Stomach (tissue), 9 donors: ENCODE results near the gene KIAA0513. TPM values are rescaled to one million over a fixed set of nuclear protein-coding genes. Genes with fewer than 3 reads are reported as not detected.
"Not testable (repeated sequence)": the region's sequence is repeated elsewhere in the genome, so short reads cannot be mapped to it uniquely, and the experiment has no call there.

Experiments
- DNase-seq, 2 donors: peaks; one replicate each; pipeline versions ENCODE4 v3.0.0 to v3.0.0-alpha.2; 2013 to 2019
- H3K27ac ChIP-seq, 5 donors: fragments of 200-600 bp in 4 of 5; sonication (generic) in 4 of 5; one replicate each; pipeline ENCODE4 v1.5.1; 2013 to 2019; ENCODE audit warnings: mild to moderate bottlenecking in 1 of 5, moderate library complexity in 1 of 5
- H3K27me3 ChIP-seq, 3 donors: fragments of 200-600 bp; sonication (generic); one replicate each; pipeline ENCODE4 v1.5.1; 2017 to 2019; ENCODE audit warnings: mixed run types in 1 of 3
- H3K36me3 ChIP-seq, 4 donors: fragments of 200-600 bp; sonication (generic); 1 replicate in 3 of 4; 2 replicates in 1 of 4; pipeline ENCODE4 v1.5.1; 2016 to 2019
- H3K4me1 ChIP-seq, 4 donors: fragments of 200-600 bp; sonication (generic); one replicate each; pipeline ENCODE4 v1.5.1; 2016 to 2019
- H3K4me3 ChIP-seq, 4 donors: fragments of 200-600 bp; sonication (generic) in 3 of 4; one replicate each; pipeline ENCODE4 v1.5.1; 2016 to 2019; ENCODE audit warnings: mild to moderate bottlenecking in 1 of 4
- H3K9me3 ChIP-seq, 4 donors: fragments of 200-600 bp; sonication (generic); one replicate each; pipeline ENCODE4 v1.5.1; 2016 to 2019
- CTCF ChIP-seq, 7 experiments: fragments of 450-650 bp in 4 of 7; fragments of 200-600 bp in 3 of 7; sonication (generic) in 3 of 7; IDR thresholded peaks; one replicate each; pipeline ENCODE4 v1.5.1; 2016 to 2019; ENCODE audit warnings: antibody characterized with exemption in 7 of 7, control low read depth in 2 of 7, mild to moderate bottlenecking in 1 of 7
- EP300 ChIP-seq: sonication (generic); formaldehyde crosslinking; IDR thresholded peaks from one replicate; pipeline ENCODE4 v1.6.1; 2017; ENCODE audit warnings: antibody characterized with exemption
- POLR2A ChIP-seq, 4 donors: fragments of 450-650 bp; IDR thresholded peaks; one replicate each; pipeline ENCODE4 v1.6.1; 2016; ENCODE audit warnings: antibody characterized with exemption in 4 of 4, control low read depth in 2 of 4, mild to moderate bottlenecking in 1 of 4, moderate library complexity in 1 of 4
- POLR2AphosphoS5 ChIP-seq, 3 donors: sonication (generic); formaldehyde crosslinking; IDR thresholded peaks; one replicate each; pipeline ENCODE4 v1.6.1; 2016; ENCODE audit warnings: antibody characterized with exemption in 3 of 3
- WGBS, 5 donors: extraction: QIAGEN DNeasy Blood & Tissue Kit in 3 of 5; methylation state at CpG; one replicate each; pipeline versions ENCODE4 v1.1.5 to v1.1.7; 2013 to 2018; 5-methylcytosine and 5-hydroxymethylcytosine counted together
- intact Hi-C: fragments of 100-400 bp; cut with DNase I; formaldehyde crosslinking; loops from one replicate; pipeline ENCODE4 v1.15.1; 2023; ENCODE audit warnings: low total_unique reads
- polyA plus RNA-seq, 3 donors: library from polyadenylated mRNA; stranded (reverse); fragments of 200-250 nt; gene quantifications; one replicate each; pipeline ENCODE4 v1.2.3, GENCODE V29; 2013
- total RNA-seq, 5 donors: library from RNA; depleted of rRNA; stranded (reverse); fragments of >200 nt; gene quantifications; one replicate each; pipeline versions ENCODE4 v1.1.0 to v1.2.3, GENCODE V29; 2014 to 2016
- donor health status: healthy with polysubstance abuse.
- donor health status: Bipolar disorder and iron deficiency.
- donor health status: healthy.

Gene KIAA0513
- total and polyA plus RNA-seq, 8 donors: 3.6 to 40.6 (median 14.9) TPM

GRCh38 chr16:85051067-85051581 lies 23.5 kb downstream of the KIAA0513 start:
- Histone ChIP-seq H3K4me1 (peaks cover 30 to 59% (median 43%) of the 10 kb centered on the region in 4 donors), H3K4me3 (no peak overlapping the region), H3K9me3 (no peaks in the 10 kb centered on the region), H3K27me3 (no peaks in the 10 kb centered on the region), H3K36me3 (peaks cover 0 to 13% (median 0%) of the 10 kb centered on the region in 4 donors), H3K27ac (no peak overlapping the region)
- 83 to 94% (median 85%) methylated on average over 8 of the region's 8 CpGs for WGBS, 5 donors
- TF ChIP-seq POLR2AphosphoS5 (IDR thresholded peaks at IDR 0.05) (no peak), EP300 (no peak), CTCF (IDR thresholded peaks at IDR 0.05) (no peak), POLR2A (IDR thresholded peaks at IDR 0.05) (no peak)
- no peak for DNase-seq
- intact Hi-C loops: no loop called here

GRCh38 chr16:85051683-85052082 lies 24.1 kb downstream of the KIAA0513 start:
- H3K4me3 ChIP-seq: no peak overlapping the region
- DNase-seq: no peak
- intact Hi-C loops: no loop called here
- H3K9me3 ChIP-seq: no peaks in the 10 kb centered on the region
- no peak for TF ChIP-seq POLR2A (IDR thresholded peaks at IDR 0.05)
- no peak for TF ChIP-seq EP300
- TF ChIP-seq CTCF (IDR thresholded peaks at IDR 0.05): no peak
- no peak for TF ChIP-seq POLR2AphosphoS5 (IDR thresholded peaks at IDR 0.05)
- H3K27me3 ChIP-seq: no peaks in the 10 kb centered on the region
- H3K4me1 ChIP-seq: peaks cover 35 to 60% (median 47%) of the 10 kb centered on the region in 4 donors
- WGBS, 5 donors: 85 to 89% (median 88%) methylated on average over 8 of the region's 8 CpGs
- H3K36me3 ChIP-seq: peaks cover 0 to 13% (median 0%) of the 10 kb centered on the region in 4 donors
- H3K27ac ChIP-seq: no peak overlapping the region

- peaks cover 27 to 60% (median 48%) of the 10 kb centered on the region in 4 donors for H3K4me1 ChIP-seq
- H3K27me3 ChIP-seq: no peaks in the 10 kb centered on the region
- intact Hi-C loops: no loop called here
- no peak overlapping the region for H3K27ac ChIP-seq
- DNase-seq: no peak
- 93 to 96% (median 95%) methylated on average over 10 of the region's 10 CpGs for WGBS, 5 donors
- no peak for TF ChIP-seq POLR2AphosphoS5 (IDR thresholded peaks at IDR 0.05)
- no peak for TF ChIP-seq EP300
- no peak for TF ChIP-seq POLR2A (IDR thresholded peaks at IDR 0.05)
- no peak for TF ChIP-seq CTCF (IDR thresholded peaks at IDR 0.05)
- H3K9me3 ChIP-seq: no peaks in the 10 kb centered on the region
- H3K36me3 ChIP-seq: peaks cover 0 to 11% (median 0%) of the 10 kb centered on the region in 4 donors
- H3K4me3 ChIP-seq: no peak overlapping the region
These were observed 24.9 kb downstream of the KIAA0513 start for GRCh38 chr16:85052536-85052935.

- Histone ChIP-seq H3K4me1 (peaks cover 12 to 54% (median 36%) of the 10 kb centered on the region in 4 donors), H3K27ac (peak overlapping the region in 3 of 5 donors; percentile 80 to 89 (median 81)), H3K36me3 (peaks cover 0 to 13% (median 4%) of the 10 kb centered on the region in 4 donors)
- DNase-seq, H3K9me3 ChIP-seq, H3K27me3 ChIP-seq, H3K4me3 ChIP-seq, intact Hi-C loops: not testable (repeated sequence)
- 91 to 99% (median 98%) methylated on average over 3 of the region's 3 CpGs for WGBS, 5 donors
These were observed 26.7 kb downstream of the KIAA0513 start for GRCh38 chr16:85054321-85054720.

GRCh38 chr16:85054948-85055492 lies 27.4 kb downstream of the KIAA0513 start:
- no peak for DNase-seq
- H3K27ac ChIP-seq: peak overlapping the region in 4 of 5 donors; percentile 73 to 89 (median 80)
- H3K27me3 ChIP-seq: no peaks in the 10 kb centered on the region
- no peaks in the 10 kb centered on the region for H3K9me3 ChIP-seq
- 50 to 65% (median 57%) methylated on average over 6 of the region's 6 CpGs for WGBS, 5 donors
- intact Hi-C loops: no loop called here
- peaks cover 0 to 16% (median 5%) of the 10 kb centered on the region in 4 donors for H3K36me3 ChIP-seq
- H3K4me1 ChIP-seq: peaks cover 12 to 51% (median 36%) of the 10 kb centered on the region in 4 donors
- TF ChIP-seq EP300: no peak
- TF ChIP-seq POLR2AphosphoS5 (IDR thresholded peaks at IDR 0.05): no peak
- no peak for TF ChIP-seq POLR2A (IDR thresholded peaks at IDR 0.05)
- TF ChIP-seq CTCF (IDR thresholded peaks at IDR 0.05): no peak
- H3K4me3 ChIP-seq: peak overlapping the region; percentile 1 to 33 (median 24)
